ENCODE data around the gene WDR27.
"Not testable (repeated sequence)": the region's sequence is repeated elsewhere in the genome, so short reads cannot be mapped to it uniquely, and the experiment has no call there.

WDR27 gene

GRCh38 chr6:169661391-169661756 lies 40.5 kb downstream of the WDR27 start:
- no peak for DNase-seq (ENCODE audit: low spot score)

GRCh38 chr6:169660751-169661390 lies 41.0 kb downstream of the WDR27 start:
- DNase-seq (ENCODE audit: low spot score) = no peak

- DNase-seq (ENCODE audit: low spot score) = no peak
Measured at GRCh38 chr6:169659820-169660610, 41.8 kb downstream of the WDR27 start.

- no peak for DNase-seq (ENCODE audit: low spot score)
Measured at GRCh38 chr6:169657284-169657610, 44.6 kb downstream of the WDR27 start.

GRCh38 chr6:169656546-169657283 lies 45.1 kb downstream of the WDR27 start:
- DNase-seq (ENCODE audit: low spot score) = no peak

- DNase-seq (ENCODE audit: low spot score) = peak; percentile 96
Measured at GRCh38 chr6:169654598-169655391, 47.0 kb downstream of the WDR27 start.

GRCh38 chr6:169653691-169654090 lies 48.1 kb downstream of the WDR27 start:
- peak; percentile 36 for DNase-seq (ENCODE audit: low spot score)

- no peak for DNase-seq (ENCODE audit: low spot score)
Measured at GRCh38 chr6:169652896-169653295, 48.9 kb downstream of the WDR27 start.

- no peak for DNase-seq (ENCODE audit: low spot score)
Measured at GRCh38 chr6:169651498-169651897, 50.3 kb downstream of the WDR27 start.

GRCh38 chr6:169650959-169651292 lies 50.9 kb downstream of the WDR27 start:
- DNase-seq (ENCODE audit: low spot score) = no peak

- DNase-seq (ENCODE audit: low spot score) = no peak
Measured at GRCh38 chr6:169650241-169650958, 51.4 kb downstream of the WDR27 start.

GRCh38 chr6:169648617-169649016 lies 53.2 kb downstream of the WDR27 start:
- DNase-seq (ENCODE audit: low spot score) = no peak

GRCh38 chr6:169648092-169648491 lies 53.7 kb downstream of the WDR27 start:
- DNase-seq (ENCODE audit: low spot score) = no peak

- DNase-seq (ENCODE audit: low spot score) = no peak
Measured at GRCh38 chr6:169647637-169648036, 54.2 kb downstream of the WDR27 start.

- DNase-seq (ENCODE audit: low spot score) = no peak
Measured at GRCh38 chr6:169646906-169647567, 54.8 kb downstream of the WDR27 start.

- not testable (repeated sequence) for DNase-seq (ENCODE audit: low spot score)
Measured at GRCh38 chr6:169645459-169645858, 56.4 kb downstream of the WDR27 start.

GRCh38 chr6:169643521-169643920 lies 58.3 kb downstream of the WDR27 start:
- no peak for DNase-seq (ENCODE audit: low spot score)

- no peak for DNase-seq (ENCODE audit: low spot score)
Measured at GRCh38 chr6:169642455-169642854, 59.4 kb downstream of the WDR27 start.

- no peak for DNase-seq (ENCODE audit: low spot score)
Measured at GRCh38 chr6:169641461-169642085, 60.3 kb downstream of the WDR27 start.

- no peak for DNase-seq (ENCODE audit: low spot score)
Measured at GRCh38 chr6:169640983-169641382, 60.8 kb downstream of the WDR27 start.

- DNase-seq (ENCODE audit: low spot score) = peak; percentile 73
Measured at GRCh38 chr6:169640351-169640852, 61.4 kb downstream of the WDR27 start.
